Naive B cell (primary cell): Measurements from ENCODE around the gene ANKRD24. TPM values are rescaled to one million over a fixed set of nuclear protein-coding genes. Genes with fewer than 3 reads are reported as not detected.
A peak's percentile ranks its signal among the peaks of the same experiment; 100 is the strongest.
"Not testable (repeated sequence)": the region's sequence is repeated elsewhere in the genome, so short reads cannot be mapped to it uniquely, and the experiment has no call there.

Source experiments
- ATAC-seq, 2 donors: fragments of 150-1000 bp; cut with Tn5 transposase; 2 replicates each; pipeline ENCODE4 v1.10.0; 2021; ENCODE audit warnings: low read depth in 2 of 2, mild to moderate bottlenecking in 2 of 2, moderate library complexity in 2 of 2
- DNase-seq: peaks from one replicate; pipeline ENCODE4 v3.0.0; 2022
- H3K27ac Mint-ChIP-seq, 6 donors: one replicate each; pipeline ENCODE4 v1.8.0; 2020 to 2022; ENCODE audit warnings: mild to moderate bottlenecking in 6 of 6, mixed read lengths in 6 of 6, moderate library complexity in 5 of 6, inconsistent platforms in 2 of 6
- H3K27me3 Mint-ChIP-seq, 3 donors: one replicate each; pipeline ENCODE4 v1.8.0; 2021 to 2022; ENCODE audit warnings: mixed read lengths in 3 of 3, mild to moderate bottlenecking in 1 of 3
- H3K36me3 Mint-ChIP-seq, 2 donors: one replicate each; pipeline ENCODE4 v1.8.0; 2020 to 2022; ENCODE audit warnings: mixed read lengths in 2 of 2, inconsistent platforms in 1 of 2, mild to moderate bottlenecking in 1 of 2
- H3K4me1 Mint-ChIP-seq, 3 donors: one replicate each; pipeline ENCODE4 v1.8.0; 2020 to 2022; ENCODE audit warnings: mixed read lengths in 3 of 3, inconsistent platforms in 1 of 3, mild to moderate bottlenecking in 1 of 3, moderate library complexity in 1 of 3
- H3K4me3 Mint-ChIP-seq, 8 donors: one replicate each; pipeline ENCODE4 v1.8.0; 2020 to 2022; ENCODE audit warnings: mild to moderate bottlenecking in 8 of 8, mixed read lengths in 8 of 8, moderate library complexity in 8 of 8, inconsistent platforms in 2 of 8
- H3K9me3 Mint-ChIP-seq, 7 donors: one replicate each; pipeline ENCODE4 v1.8.0; 2020 to 2022; ENCODE audit warnings: mixed read lengths in 7 of 7, mild to moderate bottlenecking in 5 of 7, inconsistent platforms in 2 of 7, moderate library complexity in 1 of 7
- polyA plus RNA-seq, 6 donors: library from polyadenylated mRNA; unstranded; fragments of 300-500 nt; fragmentation: Illumina TruSeq; gene quantifications; one replicate each; pipeline ENCODE4 v1.2.3, GENCODE V29; 2021; ENCODE audit warnings: low read depth in 6 of 6

Gene ANKRD24
- polyA plus RNA-seq, 6 donors from 2014 or later, result 0.17 to 1.4 (median 0.43) TPM; not detected in 3

GRCh38 chr19:4215807-4216206, 33.3 kb downstream of the ANKRD24 start:
- H3K27ac Mint-ChIP-seq, result no peak overlapping the region
- DNase-seq (no peak), ATAC-seq (no peak)
- H3K27me3 Mint-ChIP-seq, result peaks cover 0 to 6% (median 4%) of the 10 kb centered on the region in 3 donors
- H3K4me3 Mint-ChIP-seq, result no peak overlapping the region
- H3K9me3 Mint-ChIP-seq, result no peaks in the 10 kb centered on the region
- no peaks in the 10 kb centered on the region for H3K36me3 Mint-ChIP-seq
- no peaks in the 10 kb centered on the region for H3K4me1 Mint-ChIP-seq

DNA sequence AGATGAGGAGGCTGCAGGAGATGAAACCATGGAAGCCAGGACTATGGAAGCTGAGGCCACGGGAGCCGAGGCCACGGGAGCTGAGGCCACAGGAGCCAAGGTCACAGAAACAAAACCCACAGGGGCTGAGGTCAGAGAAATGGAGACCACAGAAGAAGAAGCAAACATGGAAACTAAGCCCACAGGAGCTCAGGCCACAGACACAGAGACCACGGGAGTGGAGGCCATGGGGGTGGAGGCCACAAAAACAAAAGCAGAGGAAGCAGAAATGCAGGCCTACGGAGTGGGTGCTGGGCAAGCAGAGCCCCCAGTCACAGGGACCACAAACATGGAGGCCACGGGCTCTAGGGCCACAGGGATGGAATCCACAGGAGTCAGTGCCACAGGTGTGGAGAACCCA, 34.4 kb downstream of the ANKRD24 start:
- Mint-ChIP-seq H3K4me3 (peak overlapping the region in 1 of 8 donors; percentile 78), H3K36me3 (no peaks in the 10 kb centered on the region), H3K27ac (no peak overlapping the region), H3K27me3 (peaks cover 0 to 6% (median 4%) of the 10 kb centered on the region in 3 donors), H3K4me1 (no peaks in the 10 kb centered on the region), H3K9me3 (no peaks in the 10 kb centered on the region)
- ATAC-seq, result no peak
- DNase-seq, result no peak

- Mint-ChIP-seq H3K4me3 (no peak overlapping the region), H3K9me3 (no peaks in the 10 kb centered on the region), H3K27ac (no peak overlapping the region), H3K36me3 (no peaks in the 10 kb centered on the region), H3K27me3 (no peaks in the 10 kb centered on the region), H3K4me1 (no peaks in the 10 kb centered on the region)
- DNase-seq, result no peak
- ATAC-seq, result no peak
These were observed 35.2 kb downstream of the ANKRD24 start for GRCh38 chr19:4217429-4218264.

- not testable (repeated sequence) for DNase-seq, H3K36me3 Mint-ChIP-seq, H3K4me3 Mint-ChIP-seq, H3K27me3 Mint-ChIP-seq, ATAC-seq, H3K27ac Mint-ChIP-seq, H3K4me1 Mint-ChIP-seq, H3K9me3 Mint-ChIP-seq
These were observed 36.0 kb downstream of the ANKRD24 start for GRCh38 chr19:4218523-4218922.

DNA sequence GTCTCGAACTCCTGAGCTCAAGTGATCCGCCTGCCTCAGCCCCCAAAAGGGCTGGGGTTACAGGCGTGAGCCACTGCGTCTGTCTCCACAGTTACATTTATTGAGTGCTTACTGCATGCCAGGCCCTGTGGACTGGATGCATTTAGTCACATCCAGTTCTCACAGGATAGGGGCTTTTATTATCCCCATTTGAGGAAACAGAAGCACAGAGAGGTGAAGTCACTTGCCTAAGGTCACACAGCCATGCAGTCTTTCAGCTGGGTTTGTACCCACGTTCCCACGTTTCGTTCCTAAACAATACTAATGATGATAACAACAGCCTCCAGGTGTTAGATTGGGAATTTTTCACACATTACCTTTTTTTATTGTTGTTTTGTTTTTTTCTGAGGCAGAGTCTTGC, 37.7 kb downstream of the ANKRD24 start:
- H3K4me1 Mint-ChIP-seq, result no peaks in the 10 kb centered on the region
- DNase-seq, result no peak
- no peaks in the 10 kb centered on the region for H3K27me3 Mint-ChIP-seq
- H3K9me3 Mint-ChIP-seq, result no peaks in the 10 kb centered on the region
- H3K4me3 Mint-ChIP-seq, result no peak overlapping the region
- ATAC-seq, result no peak
- H3K36me3 Mint-ChIP-seq, result no peaks in the 10 kb centered on the region
- H3K27ac Mint-ChIP-seq, result no peak overlapping the region

DNA sequence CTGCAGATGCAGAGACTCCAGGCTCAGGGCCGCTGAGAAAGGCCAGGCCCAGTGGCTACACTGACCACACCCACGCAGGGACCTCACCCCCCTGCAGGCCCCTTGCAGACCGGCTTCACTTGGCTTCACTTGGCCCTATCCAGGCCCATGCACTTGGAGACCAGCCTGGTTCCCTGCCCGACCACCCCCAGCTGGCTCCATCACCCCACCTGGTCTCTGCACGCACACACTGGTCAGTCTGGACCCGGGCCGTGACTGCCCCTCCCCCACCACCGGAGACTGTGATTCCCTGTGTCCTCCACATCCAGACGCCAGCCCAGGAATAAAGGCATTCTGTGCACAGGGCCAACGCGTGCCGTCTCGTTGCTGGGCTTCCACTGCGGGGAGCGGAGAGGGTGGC, 42.0 kb downstream of the ANKRD24 start:
- Mint-ChIP-seq H3K9me3 (no peaks in the 10 kb centered on the region), H3K4me1 (no peaks in the 10 kb centered on the region), H3K27me3 (peaks cover 0 to 6% (median 0%) of the 10 kb centered on the region in 3 donors), H3K36me3 (no peaks in the 10 kb centered on the region), H3K4me3 (no peak overlapping the region), H3K27ac (peak overlapping the region in 1 of 6 donors; percentile 56)
- ATAC-seq, result no peak
- no peak for DNase-seq

GRCh38 chr19:4225885-4226284, 43.4 kb downstream of the ANKRD24 start:
- H3K27ac Mint-ChIP-seq, result peak overlapping the region in 1 of 6 donors; percentile 78
- DNase-seq, result no peak
- no peaks in the 10 kb centered on the region for H3K9me3 Mint-ChIP-seq
- no peaks in the 10 kb centered on the region for H3K36me3 Mint-ChIP-seq
- no peaks in the 10 kb centered on the region for H3K4me1 Mint-ChIP-seq
- no peak for ATAC-seq
- peaks cover 0 to 6% (median 0%) of the 10 kb centered on the region in 3 donors for H3K27me3 Mint-ChIP-seq
- no peak overlapping the region for H3K4me3 Mint-ChIP-seq

DNA sequence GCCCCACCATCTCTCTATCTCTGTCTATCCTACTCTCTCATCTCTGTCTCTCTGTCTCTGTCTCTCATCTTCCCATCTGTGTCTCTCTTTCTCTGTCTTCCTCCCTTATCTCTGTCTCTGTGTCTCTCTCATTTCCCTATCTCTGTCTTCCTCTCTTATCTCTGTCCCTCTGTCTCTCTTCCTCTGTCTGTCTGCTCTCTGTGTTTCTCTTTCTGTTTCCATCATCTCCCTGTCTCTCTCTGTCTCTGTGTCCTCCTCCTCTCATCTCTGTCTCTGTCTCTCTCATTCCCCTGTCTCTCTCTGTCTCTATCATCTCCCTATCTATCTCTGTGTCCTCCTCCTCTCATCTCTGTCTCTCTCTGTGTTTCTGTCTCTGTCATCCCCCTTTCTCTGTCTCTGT, 45.3 kb downstream of the ANKRD24 start:
- ATAC-seq, result no peak
- Mint-ChIP-seq H3K9me3 (no peaks in the 10 kb centered on the region), H3K27ac (no peak overlapping the region), H3K4me3 (no peak overlapping the region), H3K36me3 (no peaks in the 10 kb centered on the region), H3K4me1 (no peaks in the 10 kb centered on the region), H3K27me3 (peaks cover 0 to 6% (median 0%) of the 10 kb centered on the region in 3 donors)
- DNase-seq, result no peak

DNA sequence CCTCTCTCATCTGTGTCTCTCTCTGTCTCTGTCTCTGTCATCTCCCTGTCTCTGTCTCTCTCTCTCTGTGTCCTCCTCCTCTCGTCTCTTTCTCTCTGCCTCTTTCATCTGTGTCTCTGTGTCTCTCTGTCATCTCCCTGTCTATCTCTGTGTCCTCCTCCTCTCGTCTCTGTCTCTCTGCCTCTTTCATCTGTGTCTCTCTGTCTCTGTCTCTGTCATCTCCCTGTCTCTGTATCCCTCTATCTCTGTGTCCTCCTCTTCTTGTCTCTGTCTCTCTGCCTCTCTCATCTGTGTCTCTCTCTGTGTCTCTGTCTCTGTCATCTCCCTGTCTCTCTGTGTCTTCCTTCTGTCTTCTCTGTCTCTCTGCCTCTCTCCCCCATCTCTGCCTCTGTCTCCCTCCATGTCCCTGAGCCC, 46.3 kb downstream of the ANKRD24 start:
- no peak for ATAC-seq
- Mint-ChIP-seq H3K4me3 (no peak overlapping the region), H3K9me3 (no peaks in the 10 kb centered on the region), H3K36me3 (no peaks in the 10 kb centered on the region), H3K4me1 (peaks cover 2 to 6% (median 5%) of the 10 kb centered on the region in 3 donors), H3K27ac (no peak overlapping the region), H3K27me3 (peaks cover 0 to 6% (median 0%) of the 10 kb centered on the region in 3 donors)
- DNase-seq, result no peak

DNA sequence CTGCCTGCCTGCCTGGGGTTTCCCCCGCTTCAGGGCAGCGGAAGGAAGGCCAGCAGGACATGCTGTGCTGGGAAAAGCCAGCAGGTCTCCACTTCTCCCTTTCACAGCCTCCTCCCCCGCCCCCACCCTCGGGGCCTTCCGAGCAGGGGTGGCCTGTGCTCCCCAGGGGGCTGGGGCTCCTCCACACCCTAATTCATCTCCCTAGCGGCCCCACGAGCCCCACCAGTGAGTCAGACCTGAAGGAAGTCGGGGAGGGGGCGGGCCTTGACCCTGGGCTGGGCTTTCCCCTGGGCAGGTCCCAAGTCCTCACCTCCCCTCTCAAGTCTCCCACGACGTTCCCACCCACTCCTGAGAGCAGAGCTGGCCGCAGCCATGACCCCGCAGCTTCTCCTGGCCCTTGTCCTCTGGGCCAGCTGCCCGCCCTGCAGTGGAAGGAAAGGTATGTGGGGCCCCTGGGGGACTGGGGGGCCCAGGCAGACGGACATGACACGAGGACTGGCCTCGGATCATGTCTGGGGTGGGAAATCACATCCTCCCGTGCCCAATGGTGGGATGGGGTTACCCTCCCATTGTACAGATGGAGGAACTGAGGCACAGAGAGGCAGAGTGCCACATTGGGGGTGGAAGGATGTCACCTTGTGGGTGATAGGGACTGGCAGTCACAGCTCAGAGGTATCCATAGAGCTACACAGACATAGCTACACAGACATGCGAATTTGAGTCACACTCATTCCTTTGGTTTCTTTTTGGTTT, 46.9 kb downstream of the ANKRD24 start, which contains the start of gene EBI3:
EBI3 (plus strand) TSS at position 345 of the 753 bp plus-strand sequence; CDS start at position 373, 28 bp downstream.
- ATAC-seq (peak; percentile 86 to 88), DNase-seq (peak; percentile 39)
- H3K27ac Mint-ChIP-seq, result peak within 1 kb of the TSS in 4 of 6 donors; percentile 44 to 70 (median 62)
- H3K9me3 Mint-ChIP-seq, result no peaks in the 10 kb centered on the region
- peaks cover 2 to 6% (median 5%) of the 10 kb centered on the region in 3 donors for H3K4me1 Mint-ChIP-seq
- H3K27me3 Mint-ChIP-seq, result peaks cover 0 to 6% (median 0%) of the 10 kb centered on the region in 3 donors
- no peaks in the 10 kb centered on the region for H3K36me3 Mint-ChIP-seq
- peak within 1 kb of the TSS in 4 of 8 donors; percentile 60 to 70 (median 66) for H3K4me3 Mint-ChIP-seq

GRCh38 chr19:4230237-4230636, 47.7 kb downstream of the ANKRD24 start:
- not testable (repeated sequence) for H3K4me1 Mint-ChIP-seq, H3K36me3 Mint-ChIP-seq, H3K27ac Mint-ChIP-seq, H3K27me3 Mint-ChIP-seq, DNase-seq, ATAC-seq, H3K9me3 Mint-ChIP-seq
- peak overlapping the region in 1 of 8 donors; percentile 66 for H3K4me3 Mint-ChIP-seq

DNA sequence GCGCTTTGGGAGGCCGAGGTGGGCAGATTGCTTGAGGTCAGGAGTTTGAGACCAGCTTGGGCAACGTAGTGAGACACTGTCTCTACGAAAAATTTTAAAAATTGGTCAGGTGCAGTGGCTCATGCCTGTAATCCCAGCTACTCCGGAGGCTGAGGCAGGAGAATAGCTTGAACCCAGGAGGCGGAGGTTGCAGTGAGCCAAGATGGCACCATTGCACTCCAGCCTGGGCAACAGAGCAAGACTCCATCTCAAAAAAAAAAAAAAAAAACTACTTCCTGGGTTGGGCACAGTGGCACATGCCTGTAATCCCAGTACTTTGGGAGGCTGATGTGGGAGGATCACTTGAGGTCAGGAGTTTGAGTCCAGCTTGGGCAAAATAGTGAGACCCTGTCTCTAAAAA, 49.0 kb downstream of the ANKRD24 start:
- not testable (repeated sequence) for H3K36me3 Mint-ChIP-seq, H3K9me3 Mint-ChIP-seq, H3K4me1 Mint-ChIP-seq, H3K27me3 Mint-ChIP-seq, DNase-seq, ATAC-seq
- Mint-ChIP-seq H3K27ac (peak overlapping the region in 1 of 6 donors; percentile 56), H3K4me3 (peak overlapping the region in 1 of 8 donors; percentile 47)

- H3K4me3 Mint-ChIP-seq, H3K9me3 Mint-ChIP-seq, H3K27ac Mint-ChIP-seq, H3K27me3 Mint-ChIP-seq, H3K4me1 Mint-ChIP-seq, ATAC-seq, H3K36me3 Mint-ChIP-seq, DNase-seq: not testable (repeated sequence)
These were observed 49.6 kb downstream of the ANKRD24 start for GRCh38 chr19:4232139-4232538.
